Retinal pigment epithelial cell (primary cell): ENCODE measurements around the gene AMER2.

Experiments
- DNase-seq: peaks from one replicate; pipeline ENCODE4 v3.0.0-alpha.2; 2010; ENCODE audit warnings: low read depth
- H3K4me3 ChIP-seq: 2 replicates; pipeline ENCODE4 v1.5.1; 2011; ENCODE audit warnings: mild to moderate bottlenecking, low read length, control low read depth, moderate library complexity
- TF ChIP-seq, protein P1 (sequence below): conservative IDR thresholded peaks from 2 replicates; pipeline ENCODE4 v1.5.1; 2011; ENCODE audit warnings: low read depth, low read length, control low read depth, inconsistent platforms

The AMER2 gene

DNA sequence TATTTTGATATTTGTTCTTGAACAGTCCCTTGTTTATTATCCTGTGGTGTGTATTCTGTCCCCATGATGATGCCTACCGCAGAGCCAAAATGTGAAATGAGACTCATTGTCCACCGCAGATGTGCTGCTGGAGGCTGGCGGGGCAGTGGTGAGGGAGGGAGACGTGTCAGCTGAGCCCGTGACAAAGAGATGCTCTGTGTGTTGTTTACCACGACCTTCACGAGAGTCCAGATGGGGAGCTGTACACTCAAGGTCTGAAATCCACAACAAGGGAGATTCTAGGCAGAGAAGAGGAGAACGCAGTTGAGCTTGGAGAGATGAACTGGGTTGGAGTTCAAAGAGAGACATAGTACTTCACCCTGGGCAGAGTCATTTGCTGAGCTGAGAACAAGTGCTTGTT lies 20.8 kb upstream of the AMER2 start:
- H3K4me3 ChIP-seq: no peak overlapping the region
- DNase-seq: no peak
- TF ChIP-seq, protein P1, sequence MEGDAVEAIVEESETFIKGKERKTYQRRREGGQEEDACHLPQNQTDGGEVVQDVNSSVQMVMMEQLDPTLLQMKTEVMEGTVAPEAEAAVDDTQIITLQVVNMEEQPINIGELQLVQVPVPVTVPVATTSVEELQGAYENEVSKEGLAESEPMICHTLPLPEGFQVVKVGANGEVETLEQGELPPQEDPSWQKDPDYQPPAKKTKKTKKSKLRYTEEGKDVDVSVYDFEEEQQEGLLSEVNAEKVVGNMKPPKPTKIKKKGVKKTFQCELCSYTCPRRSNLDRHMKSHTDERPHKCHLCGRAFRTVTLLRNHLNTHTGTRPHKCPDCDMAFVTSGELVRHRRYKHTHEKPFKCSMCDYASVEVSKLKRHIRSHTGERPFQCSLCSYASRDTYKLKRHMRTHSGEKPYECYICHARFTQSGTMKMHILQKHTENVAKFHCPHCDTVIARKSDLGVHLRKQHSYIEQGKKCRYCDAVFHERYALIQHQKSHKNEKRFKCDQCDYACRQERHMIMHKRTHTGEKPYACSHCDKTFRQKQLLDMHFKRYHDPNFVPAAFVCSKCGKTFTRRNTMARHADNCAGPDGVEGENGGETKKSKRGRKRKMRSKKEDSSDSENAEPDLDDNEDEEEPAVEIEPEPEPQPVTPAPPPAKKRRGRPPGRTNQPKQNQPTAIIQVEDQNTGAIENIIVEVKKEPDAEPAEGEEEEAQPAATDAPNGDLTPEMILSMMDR: no peak

DNA sequence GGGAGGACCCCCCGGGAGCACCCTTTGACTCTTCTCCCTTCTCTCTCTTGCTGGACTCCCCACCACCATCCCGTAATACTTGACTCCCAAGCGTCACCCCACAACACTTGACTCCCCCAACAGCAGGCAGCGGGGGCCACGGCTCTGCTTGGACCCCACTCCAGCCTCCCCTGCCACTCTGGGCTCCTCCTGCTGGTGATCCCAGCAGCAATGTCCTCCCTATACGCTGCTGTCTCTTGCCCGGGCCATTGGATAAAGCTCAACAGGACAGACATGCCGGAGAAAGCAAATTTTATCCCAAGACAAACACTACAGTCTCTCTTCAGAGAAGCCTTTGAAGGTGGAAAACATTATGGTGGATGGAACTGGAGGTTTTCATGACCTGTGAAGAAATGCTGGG lies 20.4 kb upstream of the AMER2 start:
- no peak overlapping the region for H3K4me3 ChIP-seq
- DNase-seq: no peak
- TF ChIP-seq, protein P1: no peak

DNA sequence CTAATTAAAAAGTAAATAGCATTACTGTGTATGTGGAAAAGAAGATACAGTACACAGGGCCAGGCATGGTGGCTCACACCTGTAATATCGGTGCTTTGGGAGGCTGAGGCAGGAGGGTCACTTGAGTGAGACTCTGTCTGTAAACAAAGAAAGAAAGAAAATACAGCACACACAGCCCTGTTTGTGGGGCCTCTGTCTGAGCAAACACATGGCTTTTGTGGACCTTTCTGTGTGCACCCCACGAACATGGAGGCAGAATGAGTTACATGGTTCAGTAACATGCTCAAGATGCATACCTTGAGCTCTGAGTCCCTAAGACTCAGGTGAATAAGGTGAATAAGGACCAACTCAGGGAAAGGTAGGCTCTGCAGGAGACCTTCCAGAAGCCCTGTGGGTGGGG lies 20.0 kb upstream of the AMER2 start:
- TF ChIP-seq, protein P1: no peak
- DNase-seq: no peak
- no peak overlapping the region for H3K4me3 ChIP-seq

DNA sequence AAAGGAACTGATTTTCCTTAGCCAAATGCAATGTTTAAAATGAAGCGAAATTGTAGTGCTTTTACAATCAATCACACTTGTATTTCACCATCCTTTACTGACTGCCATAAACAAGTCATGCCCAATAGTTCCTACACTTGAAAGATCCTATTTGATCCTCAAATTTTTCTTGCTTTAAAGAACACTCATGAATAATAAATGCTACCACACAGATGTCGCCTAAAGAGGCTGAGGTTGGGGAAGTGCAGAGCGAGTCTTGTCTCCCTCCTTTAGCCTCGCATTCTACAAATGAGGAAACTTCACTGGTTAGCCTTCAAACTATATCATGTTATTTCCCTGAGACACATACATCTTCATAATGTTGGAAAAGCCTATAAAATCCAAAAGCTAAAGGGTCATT lies 18.7 kb upstream of the AMER2 start:
- no peak overlapping the region for H3K4me3 ChIP-seq
- TF ChIP-seq, protein P1: no peak
- no peak for DNase-seq

DNA sequence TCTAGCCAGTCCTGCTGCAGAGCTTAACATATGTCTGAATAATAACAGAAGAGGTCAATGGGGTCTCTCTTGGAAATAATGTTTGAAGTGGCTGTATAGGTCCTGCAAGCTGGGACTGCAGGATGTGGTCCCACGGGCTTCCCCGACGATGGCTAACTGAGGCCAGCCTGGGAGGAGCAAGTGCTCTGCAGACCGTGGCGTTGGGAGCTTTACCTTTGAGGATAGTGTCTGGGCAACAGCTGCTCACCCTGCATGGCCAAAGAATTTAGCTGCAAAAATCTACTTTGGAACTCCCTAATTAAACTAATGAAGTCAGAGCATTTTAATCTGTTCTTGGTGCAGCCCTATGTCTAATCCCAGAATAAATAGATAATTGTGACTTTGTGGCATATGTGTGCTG lies 18.2 kb upstream of the AMER2 start:
- TF ChIP-seq, protein P1: no peak
- no peak overlapping the region for H3K4me3 ChIP-seq
- DNase-seq: no peak

DNA sequence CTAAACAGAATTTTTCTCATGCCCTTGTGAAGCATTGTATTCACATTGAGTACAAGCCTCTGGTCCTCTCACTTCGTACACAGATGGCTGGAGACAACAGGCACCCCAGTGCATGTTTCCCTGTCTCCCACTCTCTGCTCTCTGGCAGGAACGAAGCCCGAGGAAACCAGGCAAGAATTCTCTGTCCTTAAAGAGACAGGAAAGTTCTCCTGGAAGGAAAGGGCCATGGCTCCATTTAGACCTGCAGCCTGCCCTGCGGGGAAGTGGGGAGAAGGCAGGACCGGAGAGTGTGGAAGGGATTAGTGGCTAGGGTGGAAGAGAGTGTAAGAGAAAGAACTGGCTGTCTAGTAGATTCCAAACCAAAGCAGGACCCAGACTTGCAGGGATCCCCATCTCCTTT lies 15.5 kb upstream of the AMER2 start:
- no peak overlapping the region for H3K4me3 ChIP-seq
- no peak for DNase-seq
- TF ChIP-seq, protein P1: no peak

DNA sequence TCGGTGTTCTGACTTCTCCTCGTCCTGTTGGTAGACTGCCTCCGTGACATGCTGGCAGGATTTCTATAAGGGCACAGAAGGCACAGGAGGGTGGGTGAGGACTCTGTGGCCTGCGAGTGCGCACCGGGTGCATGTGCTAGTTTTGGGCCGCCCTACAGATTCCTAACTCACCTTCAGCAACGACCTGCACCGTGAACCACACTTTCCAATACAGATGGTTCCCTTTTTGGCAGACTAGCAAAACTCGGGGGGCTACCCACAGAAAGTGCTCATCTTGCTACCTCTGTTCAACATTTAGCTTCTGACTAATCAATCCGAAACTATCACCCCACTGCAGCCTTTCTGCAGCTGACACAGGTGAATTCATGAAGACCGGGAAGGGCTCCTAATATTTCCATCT lies 14.1 kb upstream of the AMER2 start:
- no peak overlapping the region for H3K4me3 ChIP-seq
- no peak for DNase-seq
- TF ChIP-seq, protein P1: no peak
